CD14-positive monocyte (primary cell): ENCODE measurements around the gene CENPL. TPM values are rescaled to one million over a fixed set of nuclear protein-coding genes. Genes with fewer than 3 reads are reported as not detected.

Experiments
- DNase-seq, 3 donors: peaks; one replicate each; pipeline ENCODE4 v3.0.0-alpha.2; 2011 to 2022
- H2AFZ ChIP-seq: 2 replicates; pipeline ENCODE4 v1.6.0; 2012; ENCODE audit warnings: mild to moderate bottlenecking, low read depth, low read length, inconsistent platforms; ENCODE audit not compliant: insufficient read depth, poor library complexity, severe bottlenecking
- H3K27ac ChIP-seq, 2 donors: 1 replicate in 1 of 2; 2 replicates in 1 of 2; pipeline ENCODE4 v1.5.1; 2012 to 2013; ENCODE audit warnings: low read length in 2 of 2, control low read depth in 1 of 2, inconsistent platforms in 1 of 2, low read depth in 1 of 2, mild to moderate bottlenecking in 1 of 2
- H3K27me3 ChIP-seq, 2 donors: one replicate each; pipeline versions ENCODE4 v1.6.0 to v1.6.1; 2011 to 2013; ENCODE audit warnings: low read length in 2 of 2; ENCODE audit not compliant: control insufficient read depth in 2 of 2, insufficient read depth in 2 of 2
- H3K36me3 ChIP-seq, 2 donors: replicated peaks in 1 of 2; 1 replicate in 1 of 2; 2 replicates in 1 of 2; pipeline versions ENCODE4 v1.5.1 to v1.6.1; 2012 to 2013; ENCODE audit warnings: low read length in 2 of 2, control low read depth in 1 of 2, inconsistent platforms in 1 of 2, mild to moderate bottlenecking in 1 of 2; ENCODE audit not compliant: insufficient read depth in 2 of 2, control insufficient read depth in 1 of 2
- H3K4me1 ChIP-seq, 2 donors: 1 replicate in 1 of 2; 2 replicates in 1 of 2; pipeline versions ENCODE4 v1.5.1 to v1.6.1; 2012 to 2013; ENCODE audit warnings: low read length in 2 of 2, control low read depth in 1 of 2, inconsistent platforms in 1 of 2, mild to moderate bottlenecking in 1 of 2, moderate library complexity in 1 of 2; ENCODE audit not compliant: insufficient read depth in 2 of 2, control insufficient read depth in 1 of 2
- H3K4me2 ChIP-seq: replicated peaks from 2 replicates; pipeline ENCODE3; 2012; ENCODE audit warnings: low read length, moderate library complexity, mild to moderate bottlenecking; ENCODE audit not compliant: poor library complexity, severe bottlenecking; ENCODE audit errors: extremely low read depth
- H3K4me3 ChIP-seq, 3 experiments: fragments of 200-600 bp in 1 of 3; sonication (generic) in 1 of 3; replicated peaks in 1 of 3; 1 replicate in 2 of 3; 2 replicates in 1 of 3; pipeline ENCODE4 v1.5.1; 2011 to 2013; ENCODE audit warnings: low read length in 3 of 3, mild to moderate bottlenecking in 3 of 3, control low read depth in 2 of 3, low read depth in 2 of 3, inconsistent platforms in 1 of 3, moderate library complexity in 1 of 3
- H3K79me2 ChIP-seq: 2 replicates; pipeline ENCODE4 v1.6.0; 2012; ENCODE audit warnings: mild to moderate bottlenecking, control low read depth, inconsistent platforms, low read length, moderate library complexity; ENCODE audit not compliant: insufficient read depth
- H3K9ac ChIP-seq: 2 replicates; pipeline ENCODE4 v1.6.0; 2017; ENCODE audit warnings: low read length, mild to moderate bottlenecking; ENCODE audit not compliant: insufficient read depth, poor library complexity, severe bottlenecking
- H3K9me3 ChIP-seq, 2 donors: replicated peaks in 1 of 2; 1 replicate in 1 of 2; 2 replicates in 1 of 2; pipeline versions ENCODE4 v1.5.1 to v1.6.1; 2012 to 2013; ENCODE audit warnings: low read length in 2 of 2, control low read depth in 1 of 2; ENCODE audit not compliant: control insufficient read depth in 1 of 2, insufficient read depth in 1 of 2
- H4K20me1 ChIP-seq: 2 replicates; pipeline ENCODE4 v1.6.0; 2012; ENCODE audit warnings: mild to moderate bottlenecking, low read length, control low read depth, moderate library complexity; ENCODE audit not compliant: insufficient read depth
- H3K27ac Mint-ChIP-seq, 7 donors: one replicate each; pipeline ENCODE4 v1.8.0; 2020; ENCODE audit warnings: mild to moderate bottlenecking in 7 of 7, mixed read lengths in 7 of 7, moderate library complexity in 6 of 7, inconsistent platforms in 2 of 7
- H3K27me3 Mint-ChIP-seq, 3 donors: one replicate each; pipeline ENCODE4 v1.8.0; 2021 to 2022; ENCODE audit warnings: low read depth in 3 of 3, mild to moderate bottlenecking in 3 of 3, mixed read lengths in 3 of 3, moderate library complexity in 3 of 3, inconsistent platforms in 1 of 3
- H3K36me3 Mint-ChIP-seq, 2 donors: one replicate each; pipeline ENCODE4 v1.8.0; 2020; ENCODE audit warnings: mixed read lengths in 2 of 2, inconsistent platforms in 1 of 2, mild to moderate bottlenecking in 1 of 2
- H3K4me1 Mint-ChIP-seq: one replicate; pipeline ENCODE4 v1.8.0; 2020; ENCODE audit warnings: mild to moderate bottlenecking, mixed read lengths
- H3K4me3 Mint-ChIP-seq, 2 donors: one replicate each; pipeline ENCODE4 v1.8.0; 2020; ENCODE audit warnings: mild to moderate bottlenecking in 2 of 2, mixed read lengths in 2 of 2, moderate library complexity in 1 of 2
- H3K9me3 Mint-ChIP-seq, 7 donors: one replicate each; pipeline ENCODE4 v1.8.0; 2020 to 2022; ENCODE audit warnings: mixed read lengths in 7 of 7, mild to moderate bottlenecking in 6 of 7, moderate library complexity in 6 of 7, inconsistent platforms in 2 of 7
- CTCF ChIP-seq: fragments of 200-600 bp; IDR thresholded peaks from one replicate; pipeline ENCODE4 v1.8.0; 2022; ENCODE audit warnings: antibody characterized with exemption, mild to moderate bottlenecking
- WGBS: methylation state at CpG from one replicate; pipeline ENCODE4 v1.1.5; 2013; ENCODE audit warnings: missing lambda C conversion rate; ENCODE audit not compliant: insufficient coverage; 5-methylcytosine and 5-hydroxymethylcytosine counted together
- intact Hi-C, 2 donors: fragments of 100-400 bp; cut with micrococcal nuclease; formaldehyde crosslinking; loops; one replicate each; pipeline versions ENCODE4 v1.15.0 to v1.15.1; 2023
- polyA plus RNA-seq, 3 donors: library from polyadenylated mRNA; depleted of rRNA in 1 of 3; unstranded in 2 of 3; stranded (reverse) in 1 of 3; fragments of 300-500 nt in 2 of 3; fragments of >200 nt in 1 of 3; fragmentation: Illumina TruSeq in 2 of 3; gene quantifications; 1 replicate in 2 of 3; 2 replicates in 1 of 3; pipeline ENCODE4 v1.2.3, GENCODE V29; 2012 to 2021

CENPL gene
- polyA plus RNA-seq, 3 donors, result 0.49 to 2.6 (median 0.81) TPM

GRCh38 chr1:173871091-173871490, 46.4 kb upstream of the CENPL start:
- Histone ChIP-seq H2AFZ (no peak overlapping the region), H3K27me3 (no peaks in the 10 kb centered on the region), H3K36me3 (peaks cover 16 to 49% of the 10 kb centered on the region in 2 donors), H3K27ac (no peak overlapping the region), H4K20me1 (no peaks in the 10 kb centered on the region), H3K79me2 (peaks cover 17% of the 10 kb centered on the region), H3K9ac (no peak overlapping the region), H3K4me3 (no peak overlapping the region), H3K4me1 (peaks cover 15 to 23% of the 10 kb centered on the region in 2 donors), H3K9me3 (no peaks in the 10 kb centered on the region), H3K4me2 (no peak overlapping the region)
- peaks cover 0 to 2% (median 0%) of the 10 kb centered on the region in 3 donors for H3K27me3 Mint-ChIP-seq
- H3K4me1 Mint-ChIP-seq, result peaks cover 38% of the 10 kb centered on the region
- intact Hi-C loops, result no loop called here
- no peak for DNase-seq
- no peak overlapping the region for H3K4me3 Mint-ChIP-seq
- no peak for TF ChIP-seq CTCF
- peaks cover 36 to 38% of the 10 kb centered on the region in 2 donors for H3K36me3 Mint-ChIP-seq
- H3K27ac Mint-ChIP-seq, result peak overlapping the region in 2 of 7 donors; percentile 2 to 18
- H3K9me3 Mint-ChIP-seq, result peaks cover 0 to 9% (median 0%) of the 10 kb centered on the region in 7 donors
- WGBS, result 57% methylated on average over 1 of the region's 5 CpGs

GRCh38 chr1:173870252-173871075, 45.8 kb upstream of the CENPL start:
- Mint-ChIP-seq H3K9me3 (peaks cover 0 to 9% (median 0%) of the 10 kb centered on the region in 7 donors), H3K36me3 (peaks cover 36 to 38% of the 10 kb centered on the region in 2 donors), H3K27me3 (peaks cover 0 to 2% (median 0%) of the 10 kb centered on the region in 3 donors), H3K27ac (peak overlapping the region in 3 of 7 donors; percentile 2 to 33 (median 18)), H3K4me1 (peaks cover 44% of the 10 kb centered on the region), H3K4me3 (no peak overlapping the region)
- no peak for TF ChIP-seq CTCF
- Histone ChIP-seq H3K36me3 (peaks cover 18 to 49% of the 10 kb centered on the region in 2 donors), H3K27ac (no peak overlapping the region), H3K4me3 (no peak overlapping the region), H3K27me3 (no peaks in the 10 kb centered on the region), H3K9me3 (no peaks in the 10 kb centered on the region), H3K4me1 (peaks cover 21 to 30% of the 10 kb centered on the region in 2 donors), H3K4me2 (no peak overlapping the region), H3K9ac (no peak overlapping the region), H3K79me2 (peaks cover 23% of the 10 kb centered on the region), H4K20me1 (no peaks in the 10 kb centered on the region), H2AFZ (no peak overlapping the region)
- no peak for DNase-seq
- 79% methylated on average over 10 of the region's 15 CpGs for WGBS
- intact Hi-C loops, result no loop called here
